Measurements from ENCODE around the gene PPARGC1A.
A peak's percentile ranks its signal among the peaks of the same experiment; 100 is the strongest.

The PPARGC1A gene

GRCh38 chr4:23889814-23890341 is at the start of gene PPARGC1A:
Gene PPARGC1A (minus strand): TSS chr4:23890047. CDS start chr4:23889957, 90 bp downstream.
- Histone ChIP-seq H3K9me3 (ENCODE audit: control insufficient read depth in 1 of 2, low read length in 2 of 2) (no peaks in the 10 kb centered on the region), H3K4me3 (ENCODE audit: low read depth in 1 of 2, low read length in 2 of 2) (peak within 1 kb of the TSS; percentile 77 to 82), H3K27ac (ENCODE audit: low read length) (peak within 1 kb of the TSS; percentile 83), H3K4me1 (ENCODE audit: control insufficient read depth in 1 of 2, insufficient read depth in 2 of 2, low read length in 2 of 2) (peaks cover 0 to 21% of the 10 kb centered on the region in 2 donors), H3K36me3 (ENCODE audit: control insufficient read depth in 1 of 2, insufficient read depth in 2 of 2, low read length in 2 of 2) (no peaks in the 10 kb centered on the region), H3K27me3 (ENCODE audit: low read depth, low read length) (no peaks in the 10 kb centered on the region)

GRCh38 chr4:23938796-23939195 is 48.9 kb upstream of the PPARGC1A start:
- no peak overlapping the region for H3K4me3 ChIP-seq (ENCODE audit: low read depth in 1 of 2, low read length in 2 of 2)
- no peaks in the 10 kb centered on the region for H3K27me3 ChIP-seq (ENCODE audit: low read depth, low read length)
- H3K9me3 ChIP-seq (ENCODE audit: control insufficient read depth in 1 of 2, low read length in 2 of 2) = no peaks in the 10 kb centered on the region
- H3K4me1 ChIP-seq (ENCODE audit: control insufficient read depth in 1 of 2, insufficient read depth in 2 of 2, low read length in 2 of 2) = peaks cover 0 to 9% of the 10 kb centered on the region in 2 donors
- H3K27ac ChIP-seq (ENCODE audit: low read length) = no peak overlapping the region
- no peaks in the 10 kb centered on the region for H3K36me3 ChIP-seq (ENCODE audit: control insufficient read depth in 1 of 2, insufficient read depth in 2 of 2, low read length in 2 of 2)

GRCh38 chr4:23937173-23937572 is 47.3 kb upstream of the PPARGC1A start:
- no peaks in the 10 kb centered on the region for H3K27me3 ChIP-seq (ENCODE audit: low read depth, low read length)

DNA sequence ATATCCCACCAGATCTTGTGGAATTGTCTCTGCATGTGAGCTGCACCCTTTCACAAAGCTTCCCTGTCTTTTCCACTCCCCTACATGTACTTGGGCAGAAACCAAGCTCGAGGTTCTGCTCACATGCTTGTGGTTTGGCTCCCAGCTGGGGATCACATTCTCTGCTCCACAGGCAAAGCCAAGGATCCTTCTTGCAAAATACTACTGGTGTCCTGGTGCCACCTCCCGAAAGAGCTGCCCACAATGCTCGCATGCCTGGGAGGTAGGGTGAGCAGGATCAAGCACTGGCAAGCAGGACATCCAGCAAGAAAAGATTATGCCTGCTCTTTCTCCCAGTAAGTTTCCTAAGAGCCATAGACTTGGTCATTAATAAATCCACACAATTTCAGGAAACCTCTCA is 45.1 kb upstream of the PPARGC1A start:
- Histone ChIP-seq H3K27ac (ENCODE audit: low read length) (no peak overlapping the region), H3K4me1 (ENCODE audit: control insufficient read depth in 1 of 2, insufficient read depth in 2 of 2, low read length in 2 of 2) (peaks cover 0 to 9% of the 10 kb centered on the region in 2 donors), H3K9me3 (ENCODE audit: control insufficient read depth in 1 of 2, low read length in 2 of 2) (no peaks in the 10 kb centered on the region)

More at GRCh38 chr4:23937173-23937572, 47.3 kb upstream of the PPARGC1A start:
- no peak overlapping the region for H3K27ac ChIP-seq (ENCODE audit: low read length)
- peaks cover 0 to 9% of the 10 kb centered on the region in 2 donors for H3K4me1 ChIP-seq (ENCODE audit: control insufficient read depth in 1 of 2, insufficient read depth in 2 of 2, low read length in 2 of 2)
- no peaks in the 10 kb centered on the region for H3K9me3 ChIP-seq (ENCODE audit: control insufficient read depth in 1 of 2, low read length in 2 of 2)
- no peaks in the 10 kb centered on the region for H3K36me3 ChIP-seq (ENCODE audit: control insufficient read depth in 1 of 2, insufficient read depth in 2 of 2, low read length in 2 of 2)
- no peak overlapping the region for H3K4me3 ChIP-seq (ENCODE audit: low read depth in 1 of 2, low read length in 2 of 2)

DNA sequence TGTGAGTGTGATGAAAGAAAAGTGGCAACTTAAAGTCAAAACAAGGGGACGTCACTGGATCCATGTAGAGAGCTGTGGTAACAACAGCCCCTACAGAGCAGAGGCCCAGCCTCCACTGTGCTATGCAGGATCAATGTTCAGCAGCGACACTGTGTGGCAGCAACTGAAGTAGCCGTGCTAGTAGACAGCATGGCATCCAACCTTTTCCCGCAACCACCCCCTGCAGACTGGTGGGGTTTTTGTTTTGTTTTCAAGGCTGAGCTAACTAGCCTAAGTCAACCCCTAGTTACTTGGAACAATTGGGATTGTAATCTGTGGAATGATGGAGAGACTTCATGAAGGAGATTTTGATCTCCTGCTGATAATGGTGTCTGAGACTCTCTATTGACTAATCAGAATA is 44.4 kb upstream of the PPARGC1A start:
- H3K36me3 ChIP-seq (ENCODE audit: control insufficient read depth in 1 of 2, insufficient read depth in 2 of 2, low read length in 2 of 2) = no peaks in the 10 kb centered on the region
- peaks cover 0 to 9% of the 10 kb centered on the region in 2 donors for H3K4me1 ChIP-seq (ENCODE audit: control insufficient read depth in 1 of 2, insufficient read depth in 2 of 2, low read length in 2 of 2)
- no peak overlapping the region for H3K27ac ChIP-seq (ENCODE audit: low read length)
- no peak overlapping the region for H3K4me3 ChIP-seq (ENCODE audit: low read depth in 1 of 2, low read length in 2 of 2)
- no peaks in the 10 kb centered on the region for H3K9me3 ChIP-seq (ENCODE audit: control insufficient read depth in 1 of 2, low read length in 2 of 2)
- H3K27me3 ChIP-seq (ENCODE audit: low read depth, low read length) = no peaks in the 10 kb centered on the region

More for the DNA sequence above, 45.1 kb upstream of the PPARGC1A start:
- Histone ChIP-seq H3K27me3 (ENCODE audit: low read depth, low read length) (no peaks in the 10 kb centered on the region), H3K4me3 (ENCODE audit: low read depth in 1 of 2, low read length in 2 of 2) (no peak overlapping the region), H3K36me3 (ENCODE audit: control insufficient read depth in 1 of 2, insufficient read depth in 2 of 2, low read length in 2 of 2) (no peaks in the 10 kb centered on the region)

DNA sequence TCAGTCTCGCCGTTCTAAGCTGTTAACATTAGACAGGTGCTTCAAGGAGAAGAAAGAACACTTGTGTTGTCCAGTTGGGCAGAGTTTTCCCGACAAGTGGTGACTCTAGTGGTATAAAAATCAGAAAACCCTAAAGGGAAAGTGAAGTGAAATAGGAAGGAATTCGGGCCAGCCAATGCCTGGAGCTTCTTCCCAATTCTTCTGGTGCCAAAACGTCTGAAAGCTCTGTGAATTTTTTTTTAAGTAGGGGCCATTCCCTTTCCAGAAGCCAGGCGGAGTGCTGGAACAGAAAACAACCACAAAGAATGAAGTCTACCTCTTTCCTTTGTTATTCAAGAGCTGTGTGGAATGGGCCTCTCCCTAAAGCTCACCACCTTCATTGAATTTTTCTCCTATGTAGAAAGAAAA is 43.1 kb upstream of the PPARGC1A start:
- no peaks in the 10 kb centered on the region for H3K27me3 ChIP-seq (ENCODE audit: low read depth, low read length)

GRCh38 chr4:23932186-23932585 is 42.3 kb upstream of the PPARGC1A start:
- Histone ChIP-seq H3K9me3 (ENCODE audit: control insufficient read depth in 1 of 2, low read length in 2 of 2) (no peaks in the 10 kb centered on the region), H3K4me1 (ENCODE audit: control insufficient read depth in 1 of 2, insufficient read depth in 2 of 2, low read length in 2 of 2) (peaks cover 0 to 9% of the 10 kb centered on the region in 2 donors), H3K27ac (ENCODE audit: low read length) (no peak overlapping the region)

More for the DNA sequence above, 43.1 kb upstream of the PPARGC1A start:
- no peaks in the 10 kb centered on the region for H3K36me3 ChIP-seq (ENCODE audit: control insufficient read depth in 1 of 2, insufficient read depth in 2 of 2, low read length in 2 of 2)
- no peak overlapping the region for H3K27ac ChIP-seq (ENCODE audit: low read length)
- H3K9me3 ChIP-seq (ENCODE audit: control insufficient read depth in 1 of 2, low read length in 2 of 2) = no peaks in the 10 kb centered on the region
- no peak overlapping the region for H3K4me3 ChIP-seq (ENCODE audit: low read depth in 1 of 2, low read length in 2 of 2)
- peaks cover 0 to 9% of the 10 kb centered on the region in 2 donors for H3K4me1 ChIP-seq (ENCODE audit: control insufficient read depth in 1 of 2, insufficient read depth in 2 of 2, low read length in 2 of 2)

GRCh38 chr4:23931489-23931830 is 41.6 kb upstream of the PPARGC1A start:
- no peak overlapping the region for H3K27ac ChIP-seq (ENCODE audit: low read length)
- H3K4me3 ChIP-seq (ENCODE audit: low read depth in 1 of 2, low read length in 2 of 2) = no peak overlapping the region
- no peaks in the 10 kb centered on the region for H3K36me3 ChIP-seq (ENCODE audit: control insufficient read depth in 1 of 2, insufficient read depth in 2 of 2, low read length in 2 of 2)
- H3K4me1 ChIP-seq (ENCODE audit: control insufficient read depth in 1 of 2, insufficient read depth in 2 of 2, low read length in 2 of 2) = peaks cover 0 to 9% of the 10 kb centered on the region in 2 donors
- no peaks in the 10 kb centered on the region for H3K9me3 ChIP-seq (ENCODE audit: control insufficient read depth in 1 of 2, low read length in 2 of 2)
- H3K27me3 ChIP-seq (ENCODE audit: low read depth, low read length) = no peaks in the 10 kb centered on the region

More at GRCh38 chr4:23932186-23932585, 42.3 kb upstream of the PPARGC1A start:
- Histone ChIP-seq H3K27me3 (ENCODE audit: low read depth, low read length) (no peaks in the 10 kb centered on the region), H3K36me3 (ENCODE audit: control insufficient read depth in 1 of 2, insufficient read depth in 2 of 2, low read length in 2 of 2) (no peaks in the 10 kb centered on the region), H3K4me3 (ENCODE audit: low read depth in 1 of 2, low read length in 2 of 2) (no peak overlapping the region)

- H3K4me3 ChIP-seq (ENCODE audit: low read depth in 1 of 2, low read length in 2 of 2) = no peak overlapping the region
- peaks cover 0 to 9% of the 10 kb centered on the region in 2 donors for H3K4me1 ChIP-seq (ENCODE audit: control insufficient read depth in 1 of 2, insufficient read depth in 2 of 2, low read length in 2 of 2)
- no peaks in the 10 kb centered on the region for H3K36me3 ChIP-seq (ENCODE audit: control insufficient read depth in 1 of 2, insufficient read depth in 2 of 2, low read length in 2 of 2)
- no peaks in the 10 kb centered on the region for H3K27me3 ChIP-seq (ENCODE audit: low read depth, low read length)
- H3K9me3 ChIP-seq (ENCODE audit: control insufficient read depth in 1 of 2, low read length in 2 of 2) = no peaks in the 10 kb centered on the region
- H3K27ac ChIP-seq (ENCODE audit: low read length) = no peak overlapping the region
These were observed 41.1 kb upstream of the PPARGC1A start for GRCh38 chr4:23930750-23931488.

DNA sequence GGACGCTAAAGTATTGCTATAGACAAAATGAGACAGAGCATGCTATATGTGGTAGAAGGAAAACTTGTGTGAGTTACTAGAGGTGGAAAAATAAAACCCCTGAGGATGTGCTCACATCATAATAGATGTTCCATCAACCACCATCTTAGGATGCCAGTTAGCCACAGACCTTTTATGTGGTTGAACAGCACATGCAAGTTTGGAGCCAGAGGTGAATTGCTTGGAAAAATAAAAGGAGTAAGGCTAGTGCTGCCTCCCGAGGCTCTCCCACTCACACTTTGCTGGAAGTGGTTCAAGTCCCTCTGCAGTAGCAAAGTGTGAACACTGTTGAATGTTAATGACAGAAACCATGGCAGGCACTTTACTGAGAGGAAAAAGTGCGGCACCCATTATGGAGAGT is 39.4 kb upstream of the PPARGC1A start:
- H3K9me3 ChIP-seq (ENCODE audit: control insufficient read depth in 1 of 2, low read length in 2 of 2) = no peaks in the 10 kb centered on the region
- H3K36me3 ChIP-seq (ENCODE audit: control insufficient read depth in 1 of 2, insufficient read depth in 2 of 2, low read length in 2 of 2) = no peaks in the 10 kb centered on the region
- no peaks in the 10 kb centered on the region for H3K27me3 ChIP-seq (ENCODE audit: low read depth, low read length)
- no peak overlapping the region for H3K4me3 ChIP-seq (ENCODE audit: low read depth in 1 of 2, low read length in 2 of 2)
- no peak overlapping the region for H3K27ac ChIP-seq (ENCODE audit: low read length)
- H3K4me1 ChIP-seq (ENCODE audit: control insufficient read depth in 1 of 2, insufficient read depth in 2 of 2, low read length in 2 of 2) = no peaks in the 10 kb centered on the region

DNA sequence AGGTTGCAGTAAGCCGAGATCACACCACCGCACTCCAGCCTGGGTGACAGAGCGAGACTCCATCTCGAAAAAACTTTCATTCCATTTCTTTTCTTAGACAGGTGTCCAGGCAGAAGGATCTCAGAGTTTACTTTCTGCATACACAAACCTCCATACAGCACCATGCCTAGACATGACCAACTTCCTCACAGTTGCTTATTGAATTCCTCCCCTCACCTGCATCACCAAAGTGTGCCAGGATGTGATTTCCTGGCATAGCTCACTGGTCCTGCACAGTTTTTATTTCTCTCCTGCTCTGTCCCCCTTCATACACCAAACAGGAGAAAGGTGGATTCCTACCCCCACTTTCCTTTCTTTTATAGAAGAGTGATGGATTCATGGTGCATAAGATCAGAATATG is 34.7 kb upstream of the PPARGC1A start:
- Histone ChIP-seq H3K4me3 (ENCODE audit: low read depth in 1 of 2, low read length in 2 of 2) (no peak overlapping the region), H3K27ac (ENCODE audit: low read length) (no peak overlapping the region), H3K27me3 (ENCODE audit: low read depth, low read length) (no peaks in the 10 kb centered on the region)

More for the DNA sequence above, 34.7 kb upstream of the PPARGC1A start:
- no peaks in the 10 kb centered on the region for H3K36me3 ChIP-seq (ENCODE audit: control insufficient read depth in 1 of 2, insufficient read depth in 2 of 2, low read length in 2 of 2)
- no peaks in the 10 kb centered on the region for H3K4me1 ChIP-seq (ENCODE audit: control insufficient read depth in 1 of 2, insufficient read depth in 2 of 2, low read length in 2 of 2)
- no peaks in the 10 kb centered on the region for H3K9me3 ChIP-seq (ENCODE audit: control insufficient read depth in 1 of 2, low read length in 2 of 2)

Data from muscle layer of duodenum (tissue), 2 donors.